ENCODE results near the gene OGFR.
A peak's percentile ranks its signal among the peaks of the same experiment; 100 is the strongest.
"Not testable (repeated sequence)": the region's sequence is repeated elsewhere in the genome, so short reads cannot be mapped to it uniquely, and the experiment has no call there.

The OGFR gene

DNA sequence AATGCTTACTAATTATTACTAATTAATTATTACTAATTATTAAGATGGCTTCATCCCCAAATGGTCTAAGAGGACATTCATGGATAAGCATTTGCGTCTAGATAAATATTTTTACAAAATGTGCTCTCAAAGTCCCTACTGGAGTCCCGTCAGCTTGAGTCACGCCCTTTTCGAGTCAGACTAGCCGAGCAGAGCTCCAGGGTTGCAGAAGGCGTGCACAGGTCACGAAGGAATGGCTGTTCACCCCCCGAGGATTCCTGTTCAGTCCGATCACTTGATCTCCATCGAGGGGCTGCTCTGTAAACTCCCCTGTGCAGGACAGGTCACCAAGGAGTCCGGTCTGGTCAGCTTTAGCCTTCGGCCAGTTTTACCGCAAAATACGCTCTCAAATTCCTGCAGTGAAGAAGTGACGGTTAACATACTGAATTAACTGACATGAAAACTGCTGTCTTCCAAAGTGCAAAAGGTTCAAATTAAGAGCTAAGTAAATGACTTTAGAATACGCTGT, 37.1 kb downstream of the OGFR start:
- DNase-seq: no peak

DNA sequence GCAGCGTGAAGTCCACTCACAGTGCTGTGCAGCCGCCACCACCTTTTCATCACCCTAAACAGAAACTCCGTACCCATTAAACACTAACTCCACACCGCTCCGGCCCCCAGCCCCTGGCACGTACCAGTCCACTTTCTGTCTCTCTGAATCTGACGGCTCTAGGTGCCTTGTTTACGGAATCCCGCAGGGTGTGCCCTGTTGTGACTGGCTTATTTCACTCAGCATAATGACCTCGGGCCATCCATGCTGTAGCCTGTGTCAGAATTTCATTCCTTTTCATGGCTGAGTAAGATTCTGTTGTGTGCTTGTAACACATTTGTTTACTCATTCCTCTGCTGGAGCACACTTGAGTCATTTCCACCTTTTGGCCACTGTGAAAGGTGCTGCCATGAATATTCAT, 39.0 kb downstream of the OGFR start:
- no peak for DNase-seq

GRCh38 chr20:62844182-62844581, 39.5 kb downstream of the OGFR start:
- DNase-seq: no peak

- DNase-seq: no peak
Observed at GRCh38 chr20:62845416-62846160, 41.0 kb downstream of the OGFR start.

DNA sequence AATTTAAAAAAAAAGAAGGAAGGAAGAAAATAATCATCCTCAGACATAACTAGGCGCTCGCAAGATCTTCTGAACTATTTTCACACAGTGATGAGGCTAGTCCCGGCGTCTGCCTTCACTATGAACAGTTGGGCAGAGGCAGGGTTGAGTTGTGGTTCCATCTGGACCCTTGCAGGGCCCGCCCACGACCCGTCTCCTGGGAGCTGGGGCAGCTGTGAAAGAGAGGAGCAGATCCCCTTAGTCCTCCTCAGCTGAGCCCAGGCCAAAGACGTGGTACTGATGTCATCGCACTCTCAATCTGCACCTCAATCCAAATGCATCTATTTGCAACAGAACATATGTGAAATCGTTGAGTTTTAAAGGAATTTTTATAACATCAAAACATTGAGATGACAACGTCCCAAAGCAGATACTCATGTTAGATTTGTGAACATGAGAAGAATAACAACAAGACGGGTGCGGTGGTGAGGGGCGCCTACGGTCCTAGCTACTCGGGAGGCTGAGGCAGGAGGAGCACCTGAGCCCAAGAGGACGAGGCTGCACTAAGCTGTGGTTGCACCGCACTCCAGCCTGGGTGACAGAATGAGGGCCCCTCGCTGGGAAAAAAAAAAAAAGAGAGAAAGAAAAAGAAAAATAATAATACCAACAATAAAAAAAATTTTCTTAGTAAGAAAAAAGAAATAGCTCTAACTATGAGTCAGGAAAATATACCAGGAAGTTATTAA, 41.7 kb downstream of the OGFR start:
- no peak for DNase-seq

DNA sequence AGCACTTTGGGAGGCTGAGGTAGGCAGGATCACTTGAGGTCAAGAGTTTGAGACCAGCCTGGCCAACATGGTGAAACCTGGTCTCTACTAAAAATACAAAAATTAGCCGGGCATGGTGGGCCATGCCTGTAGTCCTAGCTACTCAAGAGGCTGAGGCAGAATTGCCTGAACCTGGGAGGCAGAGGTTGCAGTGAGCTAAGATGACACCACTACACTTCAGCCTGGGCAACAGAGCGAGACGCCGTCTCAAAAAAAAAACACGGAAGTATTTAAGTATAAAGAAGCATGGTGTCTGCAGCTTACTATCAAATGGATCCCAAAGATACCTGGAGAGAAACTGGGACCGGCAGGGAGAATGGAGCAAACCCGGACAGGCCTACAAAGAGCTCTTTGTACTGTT, 44.3 kb downstream of the OGFR start:
- not testable (repeated sequence) for DNase-seq

DNA sequence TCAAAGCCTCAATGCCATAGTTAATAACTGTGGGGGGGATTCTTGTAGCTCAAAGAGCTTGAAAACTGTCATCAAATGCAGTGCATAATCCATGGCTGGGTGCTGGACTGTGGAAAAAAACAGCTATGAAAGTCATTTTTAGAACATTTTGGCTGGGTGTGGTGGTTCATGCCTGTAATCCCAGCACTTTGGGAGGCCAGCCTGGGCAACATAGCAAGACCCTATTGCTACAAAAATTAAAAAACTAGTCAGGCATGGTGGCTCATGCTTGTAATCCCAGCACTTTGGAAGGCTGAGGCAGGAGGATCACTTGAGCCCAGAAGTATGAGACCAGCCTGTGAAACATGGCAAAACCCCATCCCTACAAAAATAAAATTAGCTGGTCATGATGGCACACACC, 44.8 kb downstream of the OGFR start:
- no peak for DNase-seq

DNA sequence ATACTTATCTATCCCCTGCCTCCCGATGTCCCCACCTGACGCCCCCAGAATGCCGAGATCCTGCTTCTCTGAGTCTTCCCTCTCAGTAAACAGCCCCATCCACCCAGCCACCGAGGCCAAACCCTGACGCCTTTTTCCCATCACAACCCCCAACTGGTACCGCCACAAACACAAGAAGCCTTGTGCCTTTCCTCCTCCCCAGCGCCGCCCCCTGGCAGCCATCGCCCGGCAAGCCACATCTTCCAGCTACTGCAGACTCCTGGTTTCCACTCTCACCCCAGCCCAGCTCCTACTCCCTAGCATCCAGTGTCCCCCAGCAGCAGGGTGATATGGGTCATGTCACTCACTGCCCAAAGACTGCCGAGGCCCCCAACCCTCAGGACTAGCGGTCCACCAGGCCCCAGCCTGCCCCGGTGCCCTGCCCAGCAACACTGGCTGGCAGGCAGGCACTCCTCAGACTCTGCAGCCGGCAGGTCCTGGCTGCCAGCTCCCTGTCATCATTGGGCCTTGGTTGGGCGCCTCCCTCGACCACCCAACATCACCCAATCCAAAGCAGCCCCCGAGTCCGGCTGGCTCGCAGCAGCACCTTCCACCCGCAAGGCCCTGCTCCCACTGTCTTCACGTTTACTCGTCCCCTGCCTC, 45.8 kb downstream of the OGFR start:
- DNase-seq: no peak

GRCh38 chr20:62852196-62852595, 47.6 kb downstream of the OGFR start:
- no peak for DNase-seq

DNA sequence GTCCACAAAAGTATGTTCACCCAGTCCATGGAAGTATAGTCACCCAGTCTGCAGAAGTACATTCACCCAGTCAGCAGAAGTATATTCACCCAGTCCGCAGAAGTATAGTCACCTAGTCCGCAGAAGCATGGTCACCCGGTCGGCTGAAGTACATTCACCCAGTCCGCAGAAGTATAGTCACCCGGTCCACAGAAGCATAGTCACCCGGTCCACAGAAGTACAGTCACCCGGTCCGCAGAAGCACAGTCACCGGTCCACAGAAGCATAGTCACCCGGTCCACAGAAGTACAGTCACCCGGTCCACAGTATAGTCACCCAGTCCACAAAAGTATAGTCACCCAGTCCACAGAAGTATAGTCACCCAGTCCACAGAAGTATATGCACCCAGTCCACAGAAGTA, 48.2 kb downstream of the OGFR start:
- no peak for DNase-seq

GRCh38 chr20:62853304-62853703, 48.7 kb downstream of the OGFR start:
- DNase-seq: not testable (repeated sequence)

DNA sequence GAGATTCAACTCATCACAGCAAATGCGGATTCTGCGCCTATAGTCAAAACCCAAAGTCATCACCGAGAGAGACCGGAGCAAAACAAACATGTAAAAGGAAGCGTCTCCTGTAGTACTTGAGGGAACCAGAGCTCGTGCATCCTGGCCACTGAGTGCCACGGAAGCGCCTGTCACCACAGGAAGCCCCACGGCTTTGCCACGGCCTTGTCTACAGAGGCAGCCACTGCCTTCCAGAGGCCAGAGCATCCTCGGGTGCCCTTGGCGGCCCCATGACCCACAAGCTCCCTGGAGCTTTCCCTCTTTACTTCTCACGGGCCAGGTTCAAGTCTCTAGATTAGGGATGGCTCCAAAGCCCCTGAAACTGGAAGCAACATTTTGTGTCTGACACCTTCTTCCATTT, 49.5 kb downstream of the OGFR start:
- DNase-seq: no peak

GRCh38 chr20:62855120-62855519, 50.5 kb downstream of the OGFR start:
- DNase-seq: no peak

DNA sequence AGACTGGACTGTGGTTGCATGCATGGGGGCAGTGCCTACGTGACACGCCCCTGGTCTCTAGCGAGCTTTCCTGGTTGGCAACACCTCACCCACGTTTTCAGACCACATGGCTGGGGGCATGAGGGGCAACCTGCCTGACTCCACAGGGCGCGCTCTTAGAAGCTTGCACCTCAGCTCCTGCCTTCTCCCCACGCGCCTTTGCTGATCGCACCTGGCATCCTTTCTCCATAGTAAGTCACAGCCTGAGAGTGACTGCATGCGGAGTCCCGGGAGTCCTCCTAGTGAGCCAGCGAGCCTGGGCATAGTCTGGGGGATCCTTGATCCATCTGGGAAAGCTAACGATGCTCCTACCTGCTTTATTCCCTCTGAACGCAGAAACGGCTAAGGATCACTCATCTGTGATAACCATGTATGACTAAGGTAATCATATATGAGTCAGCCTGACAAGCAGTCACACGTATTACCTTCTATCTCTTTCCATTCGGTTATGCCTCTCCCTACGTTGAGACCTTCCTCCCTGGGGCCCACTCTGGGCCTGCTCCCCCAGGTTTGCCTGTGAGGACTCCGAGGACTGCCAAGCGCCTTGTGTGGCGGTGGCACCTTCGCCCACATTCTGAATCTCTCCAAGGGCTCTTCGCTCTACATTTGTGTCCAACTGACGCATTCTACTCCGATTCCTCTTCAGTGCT, 52.4 kb downstream of the OGFR start:
- DNase-seq: no peak

GRCh38 chr20:62858058-62858830, 53.6 kb downstream of the OGFR start:
- no peak for DNase-seq

DNA sequence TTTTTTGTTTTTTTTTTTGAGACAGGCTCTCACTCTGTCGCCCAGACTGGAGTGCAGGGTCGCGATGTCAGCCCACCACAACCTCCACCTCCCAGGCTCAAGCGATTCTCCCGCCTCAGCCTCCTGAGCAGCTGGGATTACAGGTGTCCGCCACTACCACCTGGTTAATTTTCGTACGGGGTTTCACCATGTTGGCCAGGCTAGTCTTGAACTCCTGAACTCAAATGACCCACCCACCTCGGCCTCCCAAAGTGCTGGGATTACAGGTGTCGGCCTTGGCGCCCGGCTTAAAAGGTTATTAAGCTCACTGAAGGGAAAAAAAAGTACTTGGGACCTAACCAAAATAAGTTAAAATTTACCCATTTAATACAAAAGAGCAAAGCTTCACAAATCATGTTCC, 55.1 kb downstream of the OGFR start:
- no peak for DNase-seq

DNA sequence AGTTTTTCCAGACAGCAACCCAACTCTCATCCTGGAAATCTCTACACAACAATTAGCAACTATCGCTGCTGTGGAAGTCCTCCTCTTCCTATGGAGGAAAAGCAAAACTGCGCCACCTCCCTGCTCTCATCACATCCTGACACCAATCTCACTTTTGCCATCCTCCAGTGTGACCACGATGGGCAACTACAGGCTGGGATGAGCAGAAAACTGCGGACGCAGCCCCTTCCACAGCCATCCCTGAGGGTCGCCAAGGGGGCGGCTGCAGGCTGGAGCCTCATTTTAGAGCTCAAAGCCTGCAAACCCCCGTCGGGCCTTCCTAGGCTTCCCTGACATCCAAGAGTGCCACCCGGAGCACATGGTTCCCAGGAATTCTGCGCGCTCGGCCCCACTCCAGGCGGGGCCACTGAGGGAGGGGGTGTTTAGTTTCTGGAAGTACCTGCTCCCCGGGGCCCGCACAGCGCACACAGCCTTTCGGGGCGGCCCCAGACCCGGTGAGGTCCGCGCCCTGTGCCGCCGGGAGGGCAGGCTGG, 55.8 kb downstream of the OGFR start:
- no peak for DNase-seq

DNA sequence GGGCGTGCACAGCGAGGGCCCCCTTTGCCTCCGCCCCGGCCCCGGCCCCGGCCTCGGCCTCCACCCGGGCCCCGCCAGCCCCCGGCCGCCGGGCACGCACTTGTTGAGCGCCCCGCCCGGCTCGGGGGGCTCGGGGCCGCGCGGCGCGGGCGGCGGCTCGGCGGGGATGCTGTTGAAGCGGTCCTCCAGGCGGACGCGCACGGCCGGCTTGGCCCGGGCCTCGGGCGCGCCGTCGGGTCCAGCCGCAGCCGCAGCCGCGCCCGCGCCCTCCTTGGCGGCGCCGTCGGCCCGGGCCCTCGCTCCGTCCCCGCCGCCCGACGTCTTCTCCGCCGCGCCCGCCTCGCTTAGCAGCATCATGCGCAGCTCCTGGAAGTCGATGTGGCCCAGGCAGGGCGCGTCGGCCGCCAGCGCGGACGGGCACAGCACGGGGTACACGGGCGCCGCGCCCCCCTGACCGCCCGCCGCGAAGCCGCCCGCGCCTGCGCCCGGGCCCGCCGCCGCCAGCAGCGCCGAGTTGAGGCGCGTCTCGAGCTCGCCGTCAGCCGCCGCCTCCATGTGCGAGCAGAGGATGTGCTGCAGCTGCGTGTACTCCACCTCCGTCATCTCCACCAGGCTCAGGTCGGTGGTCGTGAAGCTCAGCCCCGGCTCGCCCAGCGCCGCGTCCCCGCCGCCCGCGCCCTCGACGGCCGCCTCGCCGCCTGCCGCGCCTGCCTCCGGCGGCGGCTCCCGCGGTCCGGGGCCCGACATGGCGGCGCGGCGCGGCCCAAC, 56.5 kb downstream of the OGFR start:
- DNase-seq: peak; percentile 23

- DNase-seq: peak; percentile 96
Observed at GRCh38 chr20:62861726-62862336, 57.2 kb downstream of the OGFR start, which contains the start of gene TCFL5. Gene TCFL5 (minus strand): TSS chr20:62861822. CDS start chr20:62861670, 152 bp downstream.
